HCT116 (cell line): ENCODE results near the gene EZH2. TPM values are rescaled to one million over a fixed set of nuclear protein-coding genes. Genes with fewer than 3 reads are reported as not detected.

Experiments
- ATAC-seq: fragments of 200-7000 bp; cut with Tn5 transposase; 2 replicates; pipeline ENCODE4 v1.9.1; 2020; ENCODE audit warnings: mild to moderate bottlenecking, moderate library complexity
- BruUV-seq: library from RNA; stranded (reverse); fragments of 400-500 nt; replicated peaks from 2 replicates; lab custom pipeline; 2021; lab: Mats Ljungman, UMichigan
- CTCF ChIA-PET: fragments of 300-600 bp; sonication (Branson Sonifier 250); formaldehyde crosslinking; loops from one replicate; lab custom pipeline; 2021; ENCODE audit warnings: antibody characterized with exemption; lab: Charles Lee
- POLR2A ChIA-PET: fragments of 300-600, 350-600 bp; sonication (Branson Sonifier 250); formaldehyde crosslinking; loops from one replicate; lab custom pipeline; 2021; ENCODE audit warnings: antibody characterized with exemption; lab: Charles Lee
- RAD21 ChIA-PET, 2 experiments: fragments of 300-600 bp; sonication (Branson Sonifier 250); formaldehyde crosslinking; loops; one replicate each; lab custom pipeline; 2023; ENCODE audit warnings: low total read pairs in 2 of 2; ENCODE audit not compliant: uncharacterized antibody in 2 of 2, unreplicated experiment in 2 of 2, low non-redundant PET in 1 of 2; lab: Charles Lee
- DNase-seq: peaks from one replicate; pipeline ENCODE4 v3.0.0-alpha.2; 2010; ENCODE audit warnings: low read depth, low spot score
- H2AFZ ChIP-seq: fragments of 200-600 bp; shearing (Covaris generic), sonication (generic); 2 replicates; pipeline ENCODE4 v1.6.1; 2017; ENCODE audit warnings: low read depth, mixed run types, mixed read lengths, antibody characterized with exemption, low read length; ENCODE audit not compliant: poor library complexity, severe bottlenecking
- H3K27ac ChIP-seq: 2 replicates; pipeline ENCODE4 v1.5.1; 2012; ENCODE audit warnings: low read depth, low read length
- H3K27me3 ChIP-seq: fragments of 200-600 bp; sonication (generic); 2 replicates; pipeline ENCODE4 v1.6.1; 2016; ENCODE audit warnings: mixed run types, low read length, mixed read lengths; ENCODE audit not compliant: insufficient read depth
- H3K36me3 ChIP-seq, 2 experiments: fragments of 200-500 bp in 1 of 2; fragments of 200-600 bp in 1 of 2; sonication (Bioruptor generic) in 1 of 2; sonication (generic) in 1 of 2; 2 replicates each; pipeline versions ENCODE4 v1.5.1 to v1.6.1; 2014 to 2016; ENCODE audit warnings: low read length in 2 of 2, inconsistent platforms in 1 of 2, mixed read lengths in 1 of 2, mixed run types in 1 of 2; ENCODE audit not compliant: insufficient read depth in 2 of 2, control insufficient read depth in 1 of 2
- H3K4me1 ChIP-seq, 2 experiments: fragments of 200-600 bp in 1 of 2; sonication (generic) in 1 of 2; 2 replicates each; pipeline versions ENCODE4 v1.5.1 to v1.6.1; 2012 to 2017; ENCODE audit warnings: low read length in 2 of 2, inconsistent platforms in 1 of 2, mild to moderate bottlenecking in 1 of 2, mixed read lengths in 1 of 2, mixed run types in 1 of 2, moderate library complexity in 1 of 2; ENCODE audit not compliant: insufficient read depth in 2 of 2, control insufficient read depth in 1 of 2
- H3K4me2 ChIP-seq: fragments of 200-600 bp; sonication (generic); 2 replicates; pipeline ENCODE4 v1.6.1; 2017; ENCODE audit warnings: mixed run types, low read length, mixed read lengths
- H3K4me3 ChIP-seq, 2 experiments: fragments of 200-600 bp in 1 of 2; sonication (generic) in 1 of 2; replicated peaks in 1 of 2; 2 replicates each; pipeline ENCODE4 v1.5.1; 2011 to 2016; ENCODE audit warnings: low read length in 2 of 2, control low read depth in 1 of 2, low read depth in 1 of 2, mild to moderate bottlenecking in 1 of 2, mixed read lengths in 1 of 2, mixed run types in 1 of 2
- H3K79me2 ChIP-seq: fragments of 200-600 bp; sonication (generic); 2 replicates; pipeline ENCODE4 v1.6.1; 2017; ENCODE audit warnings: mild to moderate bottlenecking, mixed run types, low read length, moderate library complexity, mixed read lengths; ENCODE audit not compliant: insufficient read depth
- H3K9ac ChIP-seq: fragments of 200-600 bp; sonication (generic); 2 replicates; pipeline ENCODE4 v1.6.1; 2016; ENCODE audit warnings: low read length, mixed read lengths
- H3K9me2 ChIP-seq: fragments of 200-600 bp; sonication (generic), shearing (Covaris generic); 2 replicates; pipeline ENCODE4 v1.6.1; 2017; ENCODE audit warnings: mixed run types, mild to moderate bottlenecking, moderate library complexity; ENCODE audit not compliant: insufficient read depth
- H3K9me3 ChIP-seq, 2 experiments: fragments of 200-500 bp in 1 of 2; fragments of 200-600 bp in 1 of 2; sonication (Bioruptor generic) in 1 of 2; sonication (generic) in 1 of 2; 2 replicates each; pipeline ENCODE4 v1.6.1; 2014 to 2017; ENCODE audit warnings: low read length in 2 of 2, mixed read lengths in 2 of 2, inconsistent platforms in 1 of 2, low read depth in 1 of 2, mild to moderate bottlenecking in 1 of 2, mixed run types in 1 of 2, moderate library complexity in 1 of 2; ENCODE audit not compliant: control insufficient read depth in 1 of 2, insufficient read depth in 1 of 2
- H4K20me1 ChIP-seq: fragments of 200-600 bp; sonication (generic), shearing (Covaris generic); 2 replicates; pipeline ENCODE4 v1.6.1; 2017; ENCODE audit warnings: mixed run types, mild to moderate bottlenecking, moderate library complexity; ENCODE audit not compliant: insufficient read depth
- CEBPB ChIP-seq: IDR thresholded peaks from 2 replicates; pipeline ENCODE4 v1.6.1; 2012; ENCODE audit warnings: low read depth
- EGR1 ChIP-seq: IDR thresholded peaks from 2 replicates; pipeline ENCODE4 v1.6.1; 2012; ENCODE audit warnings: low read depth
- ELF1 ChIP-seq: IDR thresholded peaks from 2 replicates; pipeline ENCODE4 v1.6.1; 2012; ENCODE audit warnings: low read depth, borderline replicate concordance
- FOSL1 ChIP-seq: IDR thresholded peaks from 2 replicates; pipeline ENCODE4 v1.6.1; 2012; ENCODE audit warnings: low read depth
- POLR2AphosphoS5 ChIP-seq: IDR thresholded peaks from 2 replicates; pipeline ENCODE4 v1.6.1; 2011; ENCODE audit warnings: mild to moderate bottlenecking, low read depth, low read length, moderate library complexity
- SP1 ChIP-seq: IDR thresholded peaks from 2 replicates; pipeline ENCODE4 v1.6.1; 2012; ENCODE audit warnings: low read depth
- YY1 ChIP-seq: IDR thresholded peaks from 2 replicates; pipeline ENCODE4 v1.6.1; 2011; ENCODE audit warnings: low read length, low read depth, moderate library complexity, mild to moderate bottlenecking; ENCODE audit not compliant: insufficient replicate concordance; ENCODE audit errors: extremely low read depth
- intact Hi-C: fragments of 100-400 bp; cut with micrococcal nuclease; formaldehyde crosslinking; loops from 2 replicates; pipeline ENCODE4 v1.10.0; 2022
- total RNA-seq: library from RNA; stranded (reverse); gene quantifications from one replicate; pipeline ENCODE4 v1.2.1, GENCODE V29; 2021; ENCODE audit not compliant: unreplicated experiment
- TF ChIP-seq, protein P1 (sequence below): IDR thresholded peaks from 2 replicates; pipeline ENCODE4 v1.6.1; 2011; ENCODE audit warnings: mild to moderate bottlenecking, low read length, moderate library complexity; ENCODE audit not compliant: insufficient replicate concordance; ENCODE audit errors: extremely low read depth
- TF ChIP-seq, protein P2 (sequence below): IDR thresholded peaks from 2 replicates; pipeline ENCODE4 v1.6.1; 2012
- TF ChIP-seq, protein P3 (sequence below), 3 experiments: fragments of 200-600 bp in 1 of 3; sonication (generic) in 1 of 3; IDR thresholded peaks in 2 of 3; conservative IDR thresholded peaks in 1 of 3; 2 replicates each; pipeline ENCODE4 v1.5.1; 2012 to 2017; ENCODE audit warnings: low read depth in 2 of 3, low read length in 2 of 3, antibody characterized with exemption in 1 of 3, borderline replicate concordance in 1 of 3, control low read depth in 1 of 3, mild to moderate bottlenecking in 1 of 3, mixed read lengths in 1 of 3, mixed run types in 1 of 3, moderate library complexity in 1 of 3; ENCODE audit not compliant: insufficient read depth in 1 of 3

The EZH2 gene
- total RNA-seq, 1 experiment from 2014 or later = 55.2 TPM

DNA sequence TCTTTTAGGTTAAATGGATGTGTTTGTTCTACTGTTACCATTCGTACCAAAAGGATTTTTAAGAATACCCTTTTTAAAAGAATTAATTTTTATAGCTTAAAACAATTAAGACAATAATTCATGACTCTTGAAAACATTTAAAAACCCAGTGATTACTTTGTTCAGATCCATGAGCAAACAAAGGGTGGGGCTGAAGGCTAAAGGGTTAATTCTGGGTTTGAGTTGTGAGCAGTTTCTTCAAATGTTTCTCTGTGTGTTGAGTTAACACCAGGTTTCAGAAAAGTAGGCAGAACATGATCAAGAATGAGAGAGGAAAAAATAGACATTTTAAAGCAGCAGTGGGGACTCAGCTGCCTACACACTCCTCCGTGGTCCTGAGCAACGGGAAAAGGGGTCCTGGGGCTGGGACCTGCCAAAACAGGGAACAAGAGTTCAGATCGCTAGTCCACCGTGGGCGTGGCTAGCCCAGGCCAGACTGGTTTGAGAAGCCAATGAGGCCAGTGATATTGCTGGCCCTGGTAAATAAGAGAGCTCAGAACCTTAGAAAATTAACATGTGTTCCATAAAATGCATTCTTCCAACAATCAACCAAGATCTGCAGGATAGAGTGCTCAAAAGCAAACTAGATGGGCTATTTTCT lies 14.9 kb upstream of the EZH2 start:
- no peak overlapping the region for H3K4me2 ChIP-seq

More for the DNA sequence above, 14.9 kb upstream of the EZH2 start:
- no peaks in the 10 kb centered on the region for H4K20me1 ChIP-seq
- no peaks in the 10 kb centered on the region for H3K27me3 ChIP-seq
- H3K9me3 ChIP-seq = no peaks in the 10 kb centered on the region
- intact Hi-C loops = no loop called here
- ATAC-seq (0 out of 2 replicates have a peak, but pooled peaks have one; percentile 36), DNase-seq (no peak)
- CTCF ChIA-PET = no interaction called here
- POLR2A ChIA-PET = no interaction called here
- H3K4me3 ChIP-seq = no peak overlapping the region
- H3K9ac ChIP-seq = no peak overlapping the region
- RAD21 ChIA-PET = no interaction called here
- no peaks in the 10 kb centered on the region for H3K9me2 ChIP-seq
- no peaks in the 10 kb centered on the region; a peak in 1 of 4 replicates for H3K4me1 ChIP-seq
- no peak for TF ChIP-seq FOSL1
- no peak for TF ChIP-seq SP1
- TF ChIP-seq EGR1 = no peak
- no peak for TF ChIP-seq POLR2AphosphoS5
- TF ChIP-seq, protein P1, sequence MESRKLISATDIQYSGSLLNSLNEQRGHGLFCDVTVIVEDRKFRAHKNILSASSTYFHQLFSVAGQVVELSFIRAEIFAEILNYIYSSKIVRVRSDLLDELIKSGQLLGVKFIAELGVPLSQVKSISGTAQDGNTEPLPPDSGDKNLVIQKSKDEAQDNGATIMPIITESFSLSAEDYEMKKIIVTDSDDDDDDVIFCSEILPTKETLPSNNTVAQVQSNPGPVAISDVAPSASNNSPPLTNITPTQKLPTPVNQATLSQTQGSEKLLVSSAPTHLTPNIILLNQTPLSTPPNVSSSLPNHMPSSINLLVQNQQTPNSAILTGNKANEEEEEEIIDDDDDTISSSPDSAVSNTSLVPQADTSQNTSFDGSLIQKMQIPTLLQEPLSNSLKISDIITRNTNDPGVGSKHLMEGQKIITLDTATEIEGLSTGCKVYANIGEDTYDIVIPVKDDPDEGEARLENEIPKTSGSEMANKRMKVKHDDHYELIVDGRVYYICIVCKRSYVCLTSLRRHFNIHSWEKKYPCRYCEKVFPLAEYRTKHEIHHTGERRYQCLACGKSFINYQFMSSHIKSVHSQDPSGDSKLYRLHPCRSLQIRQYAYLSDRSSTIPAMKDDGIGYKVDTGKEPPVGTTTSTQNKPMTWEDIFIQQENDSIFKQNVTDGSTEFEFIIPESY = no peak
- TF ChIP-seq, protein P2, sequence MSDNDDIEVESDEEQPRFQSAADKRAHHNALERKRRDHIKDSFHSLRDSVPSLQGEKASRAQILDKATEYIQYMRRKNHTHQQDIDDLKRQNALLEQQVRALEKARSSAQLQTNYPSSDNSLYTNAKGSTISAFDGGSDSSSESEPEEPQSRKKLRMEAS = no peak
- TF ChIP-seq, protein P3, sequence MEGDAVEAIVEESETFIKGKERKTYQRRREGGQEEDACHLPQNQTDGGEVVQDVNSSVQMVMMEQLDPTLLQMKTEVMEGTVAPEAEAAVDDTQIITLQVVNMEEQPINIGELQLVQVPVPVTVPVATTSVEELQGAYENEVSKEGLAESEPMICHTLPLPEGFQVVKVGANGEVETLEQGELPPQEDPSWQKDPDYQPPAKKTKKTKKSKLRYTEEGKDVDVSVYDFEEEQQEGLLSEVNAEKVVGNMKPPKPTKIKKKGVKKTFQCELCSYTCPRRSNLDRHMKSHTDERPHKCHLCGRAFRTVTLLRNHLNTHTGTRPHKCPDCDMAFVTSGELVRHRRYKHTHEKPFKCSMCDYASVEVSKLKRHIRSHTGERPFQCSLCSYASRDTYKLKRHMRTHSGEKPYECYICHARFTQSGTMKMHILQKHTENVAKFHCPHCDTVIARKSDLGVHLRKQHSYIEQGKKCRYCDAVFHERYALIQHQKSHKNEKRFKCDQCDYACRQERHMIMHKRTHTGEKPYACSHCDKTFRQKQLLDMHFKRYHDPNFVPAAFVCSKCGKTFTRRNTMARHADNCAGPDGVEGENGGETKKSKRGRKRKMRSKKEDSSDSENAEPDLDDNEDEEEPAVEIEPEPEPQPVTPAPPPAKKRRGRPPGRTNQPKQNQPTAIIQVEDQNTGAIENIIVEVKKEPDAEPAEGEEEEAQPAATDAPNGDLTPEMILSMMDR (IDR thresholded peaks at IDR 0.05 in 2 of 3, conservative IDR thresholded peaks at IDR 0.05 in 1 of 3; ENCODE audit: borderline replicate concordance in 1 of 3, insufficient read depth in 1 of 3, low read depth in 2 of 3, low read length in 2 of 3) = no peak
- no peak for TF ChIP-seq ELF1
- TF ChIP-seq CEBPB = no peak
- TF ChIP-seq YY1 = no peak
- no peak overlapping the region for H2AFZ ChIP-seq
- H3K79me2 ChIP-seq = no peaks in the 10 kb centered on the region
- H3K36me3 ChIP-seq = no peaks in the 10 kb centered on the region
- no peak overlapping the region for H3K27ac ChIP-seq
- no TSS peak for BruUV-seq
